ENCODE measurements around the gene CATSPERD.

DNA sequence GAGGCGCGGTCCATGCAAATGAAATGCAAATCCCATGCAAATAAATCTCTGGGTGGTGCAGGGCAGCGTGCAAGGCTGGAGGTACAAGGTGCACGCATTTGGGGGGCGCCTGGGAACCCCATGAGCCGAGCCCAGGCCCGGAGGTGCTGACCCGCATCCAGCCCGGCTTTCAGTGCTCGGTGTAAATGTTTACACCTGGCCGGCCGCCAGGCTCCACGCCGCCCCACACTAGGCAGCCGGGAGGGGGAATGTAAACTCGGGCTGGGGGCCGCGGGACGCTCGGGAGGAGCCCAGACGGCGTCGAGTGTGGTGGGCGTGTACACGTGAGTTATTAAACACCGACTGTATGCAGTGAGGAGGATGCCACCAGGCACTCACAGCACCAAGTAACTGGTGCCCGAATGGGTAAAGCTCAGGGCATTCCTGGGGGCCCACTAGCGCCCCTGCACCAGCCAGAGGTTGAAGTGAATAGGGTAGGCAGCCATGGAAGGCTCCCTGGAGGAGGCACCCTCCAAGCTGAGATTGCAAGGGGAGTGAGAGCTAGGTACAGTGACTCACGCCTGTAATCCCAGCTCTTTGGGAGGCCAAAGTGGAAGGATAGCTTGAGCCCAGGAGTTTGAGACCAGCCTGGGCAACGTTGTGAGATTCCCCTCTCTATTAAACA, 101.9 kb downstream of the CATSPERD start:
- TF ChIP-seq, protein P1, sequence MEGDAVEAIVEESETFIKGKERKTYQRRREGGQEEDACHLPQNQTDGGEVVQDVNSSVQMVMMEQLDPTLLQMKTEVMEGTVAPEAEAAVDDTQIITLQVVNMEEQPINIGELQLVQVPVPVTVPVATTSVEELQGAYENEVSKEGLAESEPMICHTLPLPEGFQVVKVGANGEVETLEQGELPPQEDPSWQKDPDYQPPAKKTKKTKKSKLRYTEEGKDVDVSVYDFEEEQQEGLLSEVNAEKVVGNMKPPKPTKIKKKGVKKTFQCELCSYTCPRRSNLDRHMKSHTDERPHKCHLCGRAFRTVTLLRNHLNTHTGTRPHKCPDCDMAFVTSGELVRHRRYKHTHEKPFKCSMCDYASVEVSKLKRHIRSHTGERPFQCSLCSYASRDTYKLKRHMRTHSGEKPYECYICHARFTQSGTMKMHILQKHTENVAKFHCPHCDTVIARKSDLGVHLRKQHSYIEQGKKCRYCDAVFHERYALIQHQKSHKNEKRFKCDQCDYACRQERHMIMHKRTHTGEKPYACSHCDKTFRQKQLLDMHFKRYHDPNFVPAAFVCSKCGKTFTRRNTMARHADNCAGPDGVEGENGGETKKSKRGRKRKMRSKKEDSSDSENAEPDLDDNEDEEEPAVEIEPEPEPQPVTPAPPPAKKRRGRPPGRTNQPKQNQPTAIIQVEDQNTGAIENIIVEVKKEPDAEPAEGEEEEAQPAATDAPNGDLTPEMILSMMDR (IDR thresholded peaks at IDR 0.05), result no peak
- no peak for TF ChIP-seq POLR2A (IDR thresholded peaks at IDR 0.05)
